CD8-positive, alpha-beta memory T cell (primary cell): ENCODE data around the gene DOLPP1. TPM values are rescaled to one million over a fixed set of nuclear protein-coding genes. Genes with fewer than 3 reads are reported as not detected.
A peak's percentile ranks its signal among the peaks of the same experiment; 100 is the strongest.

Experiments
- CTCF ChIA-PET: fragments of 350-600 bp; sonication (Branson Sonifier 250); formaldehyde crosslinking; loops from one replicate; lab custom pipeline; 2021; ENCODE audit warnings: antibody characterized with exemption; lab: Charles Lee
- POLR2A ChIA-PET: fragments of 350-600 bp; sonication (Branson Sonifier 250); formaldehyde crosslinking; loops from one replicate; lab custom pipeline; 2021; ENCODE audit warnings: antibody characterized with exemption; lab: Charles Lee
- DNase-seq, 5 donors: peaks; one replicate each; pipeline versions ENCODE4 v3.0.0 to v3.0.0-alpha.2; 2020 to 2022; ENCODE audit warnings: mixed read lengths in 1 of 5
- H3K27ac ChIP-seq: one replicate; pipeline ENCODE4 v1.7.0; 2013; ENCODE audit warnings: low read depth, mild to moderate bottlenecking, low read length, moderate library complexity
- H3K27me3 ChIP-seq: 2 replicates; pipeline ENCODE4 v1.7.0; 2013; ENCODE audit warnings: low read length, mild to moderate bottlenecking; ENCODE audit not compliant: insufficient read depth, poor library complexity, severe bottlenecking
- H3K36me3 ChIP-seq: 2 replicates; pipeline ENCODE4 v1.7.0; 2013; ENCODE audit warnings: mild to moderate bottlenecking, low read length, moderate library complexity; ENCODE audit not compliant: insufficient read depth
- H3K4me1 ChIP-seq: 2 replicates; pipeline ENCODE4 v1.7.0; 2013; ENCODE audit warnings: mild to moderate bottlenecking, low read length, moderate library complexity; ENCODE audit not compliant: insufficient read depth
- H3K4me3 ChIP-seq: 2 replicates; pipeline ENCODE4 v1.7.0; 2013; ENCODE audit warnings: mild to moderate bottlenecking, low read length
- H3K9me3 ChIP-seq: 2 replicates; pipeline ENCODE4 v1.7.0; 2013; ENCODE audit warnings: mild to moderate bottlenecking, low read length
- H3K27ac Mint-ChIP-seq, 8 donors: one replicate each; pipeline ENCODE4 v1.8.0; 2020 to 2021; ENCODE audit warnings: mixed read lengths in 8 of 8, mild to moderate bottlenecking in 6 of 8, inconsistent platforms in 3 of 8, moderate library complexity in 3 of 8
- H3K27me3 Mint-ChIP-seq, 2 donors: one replicate each; pipeline ENCODE4 v1.8.0; 2020 to 2021; ENCODE audit warnings: mixed read lengths in 2 of 2, mild to moderate bottlenecking in 1 of 2, moderate library complexity in 1 of 2
- H3K36me3 Mint-ChIP-seq, 3 donors: one replicate each; pipeline ENCODE4 v1.8.0; 2020 to 2021; ENCODE audit warnings: mixed read lengths in 3 of 3, inconsistent platforms in 1 of 3, mild to moderate bottlenecking in 1 of 3
- H3K4me1 Mint-ChIP-seq, 3 donors: one replicate each; pipeline ENCODE4 v1.8.0; 2020 to 2021; ENCODE audit warnings: mixed read lengths in 3 of 3, inconsistent platforms in 1 of 3, mild to moderate bottlenecking in 1 of 3
- H3K4me3 Mint-ChIP-seq, 7 donors: one replicate each; pipeline ENCODE4 v1.8.0; 2020 to 2021; ENCODE audit warnings: mixed read lengths in 7 of 7, mild to moderate bottlenecking in 6 of 7, moderate library complexity in 4 of 7, inconsistent platforms in 2 of 7
- H3K9me3 Mint-ChIP-seq, 5 donors: one replicate each; pipeline ENCODE4 v1.8.0; 2020 to 2022; ENCODE audit warnings: mixed read lengths in 5 of 5, mild to moderate bottlenecking in 3 of 5, moderate library complexity in 2 of 5, inconsistent platforms in 1 of 5
- polyA plus RNA-seq: library from polyadenylated mRNA; unstranded; fragments of 300-500 nt; fragmentation: Illumina TruSeq; gene quantifications from one replicate; pipeline ENCODE4 v1.2.3, GENCODE V29; 2021
- total RNA-seq, 2 experiments: library from RNA; stranded (reverse); gene quantifications; one replicate each; pipeline ENCODE4 v1.2.3, GENCODE V29; 2021

DOLPP1 gene
- total and polyA plus RNA-seq, 3 experiments from 2014 or later, result 15.3 to 30.2 (median 27.8) TPM

- Mint-ChIP-seq H3K27ac (peak overlapping the region in 6 of 8 donors; percentile 33 to 94 (median 75)), H3K27me3 (peaks cover 0 to 1% of the 10 kb centered on the region in 2 donors), H3K4me1 (peaks cover 17 to 44% (median 26%) of the 10 kb centered on the region in 3 donors), H3K4me3 (peak overlapping the region in 2 of 7 donors; percentile 43 to 63), H3K9me3 (no peaks in the 10 kb centered on the region), H3K36me3 (peaks cover 0 to 1% (median 0%) of the 10 kb centered on the region in 3 donors)
- no peak overlapping the region for H3K4me3 ChIP-seq
- DNase-seq, result no peak
- POLR2A ChIA-PET, result interaction anchor here (0.5 to 0.7 kb wide), 3 partner anchors 13 to 258 kb away, joined by 3 to 9 read pairs (median 3); no protein-coding TSS in a partner anchor
- H3K4me1 ChIP-seq, result peaks cover 29% of the 10 kb centered on the region
- no peak overlapping the region for H3K27ac ChIP-seq
- no peaks in the 10 kb centered on the region for H3K27me3 ChIP-seq
- H3K9me3 ChIP-seq, result no peaks in the 10 kb centered on the region
- CTCF ChIA-PET, result no interaction called here
- no peaks in the 10 kb centered on the region for H3K36me3 ChIP-seq
Observed at GRCh38 chr9:129074106-129074505, 6.8 kb upstream of the DOLPP1 start.

- Histone ChIP-seq H3K27ac (no peak overlapping the region), H3K36me3 (no peaks in the 10 kb centered on the region), H3K27me3 (no peaks in the 10 kb centered on the region), H3K4me3 (no peak overlapping the region), H3K4me1 (peaks cover 20% of the 10 kb centered on the region), H3K9me3 (no peaks in the 10 kb centered on the region)
- no peak overlapping the region for H3K27ac Mint-ChIP-seq
- peaks cover 0 to 4% (median 0%) of the 10 kb centered on the region in 3 donors for H3K36me3 Mint-ChIP-seq
- ChIA-PET POLR2A (no interaction called here), CTCF (no interaction called here)
- H3K4me1 Mint-ChIP-seq, result peaks cover 22 to 42% (median 28%) of the 10 kb centered on the region in 3 donors
- no peak for DNase-seq
- peaks cover 0 to 3% (median 0%) of the 10 kb centered on the region in 5 donors for H3K9me3 Mint-ChIP-seq
- H3K27me3 Mint-ChIP-seq, result peaks cover 0 to 5% of the 10 kb centered on the region in 2 donors
- H3K4me3 Mint-ChIP-seq, result no peak overlapping the region
Observed at GRCh38 chr9:129075996-129076639, 4.8 kb upstream of the DOLPP1 start.

GRCh38 chr9:129076640-129077037, 4.3 kb upstream of the DOLPP1 start:
- H3K4me3 ChIP-seq, result no peak overlapping the region
- H3K27me3 ChIP-seq, result no peaks in the 10 kb centered on the region
- H3K27ac ChIP-seq, result no peak overlapping the region
- peaks cover 17% of the 10 kb centered on the region for H3K4me1 ChIP-seq
- H3K9me3 Mint-ChIP-seq, result peaks cover 0 to 3% (median 0%) of the 10 kb centered on the region in 5 donors
- POLR2A ChIA-PET, result no interaction called here
- H3K36me3 Mint-ChIP-seq, result peaks cover 0 to 4% (median 0%) of the 10 kb centered on the region in 3 donors
- peaks cover 0 to 5% of the 10 kb centered on the region in 2 donors for H3K27me3 Mint-ChIP-seq
- H3K4me1 Mint-ChIP-seq, result peaks cover 20 to 40% (median 28%) of the 10 kb centered on the region in 3 donors
- H3K27ac Mint-ChIP-seq, result no peak overlapping the region
- CTCF ChIA-PET, result no interaction called here
- no peaks in the 10 kb centered on the region for H3K9me3 ChIP-seq
- H3K36me3 ChIP-seq, result no peaks in the 10 kb centered on the region
- no peak for DNase-seq
- no peak overlapping the region for H3K4me3 Mint-ChIP-seq

- peaks cover 0 to 5% of the 10 kb centered on the region in 2 donors for H3K27me3 Mint-ChIP-seq
- POLR2A ChIA-PET, result no interaction called here
- H3K4me1 Mint-ChIP-seq, result peaks cover 18 to 40% (median 29%) of the 10 kb centered on the region in 3 donors
- no peak overlapping the region for H3K27ac Mint-ChIP-seq
- H3K36me3 Mint-ChIP-seq, result peaks cover 0 to 4% (median 0%) of the 10 kb centered on the region in 3 donors
- H3K4me3 Mint-ChIP-seq, result no peak overlapping the region
- DNase-seq, result no peak
- Histone ChIP-seq H3K27me3 (no peaks in the 10 kb centered on the region), H3K9me3 (no peaks in the 10 kb centered on the region), H3K36me3 (no peaks in the 10 kb centered on the region), H3K27ac (no peak overlapping the region), H3K4me3 (no peak overlapping the region), H3K4me1 (peaks cover 17% of the 10 kb centered on the region)
- peaks cover 0 to 3% (median 0%) of the 10 kb centered on the region in 5 donors for H3K9me3 Mint-ChIP-seq
- CTCF ChIA-PET, result no interaction called here
Observed at GRCh38 chr9:129077236-129077635, 3.7 kb upstream of the DOLPP1 start.

- peaks cover 23% of the 10 kb centered on the region for H3K4me1 ChIP-seq
- Mint-ChIP-seq H3K4me1 (peaks cover 17 to 39% (median 27%) of the 10 kb centered on the region in 3 donors), H3K27me3 (peaks cover 0 to 3% of the 10 kb centered on the region in 2 donors), H3K4me3 (peak overlapping the region in 6 of 7 donors; percentile 34 to 92 (median 49)), H3K27ac (peak overlapping the region in 3 of 8 donors; percentile 66 to 96 (median 93)), H3K9me3 (peaks cover 0 to 3% (median 0%) of the 10 kb centered on the region in 5 donors), H3K36me3 (peaks cover 0 to 6% (median 2%) of the 10 kb centered on the region in 3 donors)
- no peak overlapping the region for H3K27ac ChIP-seq
- H3K9me3 ChIP-seq, result no peaks in the 10 kb centered on the region
- H3K27me3 ChIP-seq, result no peaks in the 10 kb centered on the region
- POLR2A ChIA-PET, result no interaction called here
- H3K4me3 ChIP-seq, result no peak overlapping the region
- no peaks in the 10 kb centered on the region for H3K36me3 ChIP-seq
- CTCF ChIA-PET, result interaction anchor here (1.8 kb wide), 1 partner anchor 53 kb away, joined by 4 read pairs; no protein-coding TSS in a partner anchor
- no peak for DNase-seq
Observed at GRCh38 chr9:129078691-129079503, 2.0 kb upstream of the DOLPP1 start.

GRCh38 chr9:129079829-129080228, 1.1 kb upstream of the DOLPP1 start:
- H3K4me1 ChIP-seq, result peaks cover 23% of the 10 kb centered on the region
- H3K9me3 ChIP-seq, result no peaks in the 10 kb centered on the region
- Mint-ChIP-seq H3K27me3 (peaks cover 0 to 3% of the 10 kb centered on the region in 2 donors), H3K4me1 (peaks cover 17 to 31% (median 23%) of the 10 kb centered on the region in 3 donors), H3K9me3 (peaks cover 0 to 3% (median 0%) of the 10 kb centered on the region in 5 donors), H3K4me3 (peak overlapping the region; percentile 88 to 96 (median 92)), H3K36me3 (peaks cover 0 to 12% (median 2%) of the 10 kb centered on the region in 3 donors), H3K27ac (peak overlapping the region in 2 of 8 donors; percentile 92 to 96)
- H3K36me3 ChIP-seq, result no peaks in the 10 kb centered on the region
- H3K27me3 ChIP-seq, result no peaks in the 10 kb centered on the region
- POLR2A ChIA-PET, result interaction anchor here (1.5 to 1.8 kb wide), 2 partner anchors 30 to 52 kb away, joined by 6 to 8 read pairs; partner anchors contain the start of gene SH3GLB2
- no peak for DNase-seq
- peak overlapping the region; percentile 83 for H3K4me3 ChIP-seq
- CTCF ChIA-PET, result interaction anchor here (1.5 to 1.8 kb wide), 2 partner anchors 11 to 52 kb away, joined by 4 read pairs; no protein-coding TSS in a partner anchor
- peak overlapping the region; percentile 53 for H3K27ac ChIP-seq

- Histone ChIP-seq H3K27me3 (no peaks in the 10 kb centered on the region), H3K9me3 (no peaks in the 10 kb centered on the region), H3K4me3 (peak overlapping the region; percentile 83), H3K4me1 (peaks cover 23% of the 10 kb centered on the region), H3K27ac (peak overlapping the region; percentile 53), H3K36me3 (peaks cover 4% of the 10 kb centered on the region)
- ChIA-PET CTCF (interaction anchor here (1.1 to 1.8 kb wide), 5 partner anchors 11 to 51 kb away, joined by 3 to 4 read pairs (median 3); no protein-coding TSS in a partner anchor), POLR2A (interaction anchor here (0.6 to 1.8 kb wide), 4 partner anchors 29 to 262 kb away, joined by 3 to 8 read pairs (median 5); partner anchors contain the start of genes ENDOG, MIGA2 and SH3GLB2)
- peak overlapping the region; percentile 88 to 96 (median 92) for H3K4me3 Mint-ChIP-seq
- DNase-seq, result no peak
- H3K27me3 Mint-ChIP-seq, result peaks cover 0 to 3% of the 10 kb centered on the region in 2 donors
- peak overlapping the region; percentile 70 to 96 (median 82) for H3K27ac Mint-ChIP-seq
- peaks cover 0 to 3% (median 0%) of the 10 kb centered on the region in 5 donors for H3K9me3 Mint-ChIP-seq
- H3K36me3 Mint-ChIP-seq, result peaks cover 0 to 16% (median 3%) of the 10 kb centered on the region in 3 donors
- peaks cover 17 to 31% (median 23%) of the 10 kb centered on the region in 3 donors for H3K4me1 Mint-ChIP-seq
Observed at GRCh38 chr9:129080298-129080600, 662 bp upstream of the DOLPP1 start.
